Vagina (tissue), 2 donors: ENCODE measurements around the gene PDE7B. TPM values are rescaled to one million over a fixed set of nuclear protein-coding genes. Genes with fewer than 3 reads are reported as not detected.

Experiments used
- DNase-seq, 2 donors: peaks; one replicate each; pipeline ENCODE4 v3.0.0-alpha.2; 2017; ENCODE audit errors: extremely low spot score in 2 of 2
- H3K27ac ChIP-seq: fragments of 200-600 bp; sonication (generic); one replicate; pipeline ENCODE4 v1.5.1; 2019
- H3K27me3 ChIP-seq: fragments of 200-600 bp; sonication (generic); one replicate; pipeline ENCODE4 v1.5.1; 2019
- H3K36me3 ChIP-seq, 2 donors: fragments of 200-600 bp; sonication (generic); one replicate each; pipeline ENCODE4 v1.5.1; 2017 to 2019
- H3K4me1 ChIP-seq: fragments of 200-600 bp; sonication (generic); one replicate; pipeline ENCODE4 v1.5.1; 2019
- H3K4me3 ChIP-seq, 2 donors: fragments of 200-600 bp; sonication (generic); 1 replicate in 1 of 2; 2 replicates in 1 of 2; pipeline ENCODE4 v1.5.1; 2016 to 2019
- H3K9me3 ChIP-seq: fragments of 200-600 bp; sonication (generic); one replicate; pipeline ENCODE4 v1.5.1; 2019
- CTCF ChIP-seq, 3 experiments: fragments of 450-650 bp in 2 of 3; fragments of 200-600 bp in 1 of 3; sonication (generic) in 1 of 3; IDR thresholded peaks; one replicate each; pipeline ENCODE4 v1.5.1; 2017 to 2019; ENCODE audit warnings: antibody characterized with exemption in 3 of 3, mild to moderate bottlenecking in 2 of 3, moderate library complexity in 2 of 3
- POLR2A ChIP-seq, 2 donors: fragments of 450-650 bp; IDR thresholded peaks; one replicate each; pipeline ENCODE4 v1.6.1; 2017; ENCODE audit warnings: antibody characterized with exemption in 2 of 2, mild to moderate bottlenecking in 2 of 2, moderate library complexity in 2 of 2
- POLR2AphosphoS5 ChIP-seq, 2 donors: sonication (generic); formaldehyde crosslinking; IDR thresholded peaks; one replicate each; pipeline ENCODE4 v1.9.0; 2017; ENCODE audit warnings: antibody characterized with exemption in 2 of 2, mild to moderate bottlenecking in 2 of 2, low read depth in 1 of 2; ENCODE audit not compliant: insufficient read depth in 1 of 2
- intact Hi-C: fragments of 100-400 bp; cut with DNase I; formaldehyde crosslinking; loops from one replicate; pipeline ENCODE4 v1.15.1; 2023
- total RNA-seq: library from RNA; depleted of rRNA; stranded (reverse); fragments of >200 nt; gene quantifications from one replicate; pipeline ENCODE4 v1.2.3, GENCODE V29; 2016

Gene PDE7B
- total RNA-seq, 1 donor from 2014 or later = 6.9 TPM

DNA sequence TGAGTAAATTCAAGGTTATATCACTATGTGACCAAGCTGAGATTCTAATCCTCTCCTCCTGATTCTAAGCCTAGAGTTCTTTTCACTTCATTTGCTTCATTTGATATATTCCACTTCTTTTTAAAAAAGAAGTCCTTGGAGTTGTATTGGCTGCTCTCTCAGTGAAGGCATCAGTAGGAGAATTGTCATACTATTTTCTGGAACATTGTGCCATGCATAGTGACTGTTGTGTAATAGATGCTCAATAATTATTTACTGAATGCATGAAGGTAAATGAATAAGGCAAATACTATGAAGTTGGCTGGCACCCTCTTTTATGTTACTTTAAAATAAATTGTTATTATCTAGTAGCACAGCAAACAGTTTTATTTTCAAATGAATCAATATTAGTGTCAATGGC, 209.3 kb downstream of the PDE7B start:
- Histone ChIP-seq H3K4me1 (peaks cover 31% of the 10 kb centered on the region), H3K27ac (no peak overlapping the region), H3K9me3 (no peaks in the 10 kb centered on the region), H3K4me3 (no peak overlapping the region), H3K36me3 (no peaks in the 10 kb centered on the region), H3K27me3 (no peaks in the 10 kb centered on the region)
- intact Hi-C loops = no loop called here
- DNase-seq = no peak
- TF ChIP-seq CTCF (IDR thresholded peaks at IDR 0.05) = no peak
- TF ChIP-seq POLR2AphosphoS5 (IDR thresholded peaks at IDR 0.05; ENCODE audit: insufficient read depth in 1 of 2, low read depth in 1 of 2) = no peak
- no peak for TF ChIP-seq POLR2A (IDR thresholded peaks at IDR 0.05)

GRCh38 chr6:136061701-136062100, 210.2 kb downstream of the PDE7B start:
- no peaks in the 10 kb centered on the region for H3K27me3 ChIP-seq
- DNase-seq = no peak
- intact Hi-C loops = no loop called here
- H3K4me3 ChIP-seq = no peak overlapping the region
- H3K36me3 ChIP-seq = no peaks in the 10 kb centered on the region
- TF ChIP-seq POLR2A (IDR thresholded peaks at IDR 0.05) = no peak
- H3K27ac ChIP-seq = no peak overlapping the region
- peaks cover 31% of the 10 kb centered on the region for H3K4me1 ChIP-seq
- H3K9me3 ChIP-seq = no peaks in the 10 kb centered on the region

DNA sequence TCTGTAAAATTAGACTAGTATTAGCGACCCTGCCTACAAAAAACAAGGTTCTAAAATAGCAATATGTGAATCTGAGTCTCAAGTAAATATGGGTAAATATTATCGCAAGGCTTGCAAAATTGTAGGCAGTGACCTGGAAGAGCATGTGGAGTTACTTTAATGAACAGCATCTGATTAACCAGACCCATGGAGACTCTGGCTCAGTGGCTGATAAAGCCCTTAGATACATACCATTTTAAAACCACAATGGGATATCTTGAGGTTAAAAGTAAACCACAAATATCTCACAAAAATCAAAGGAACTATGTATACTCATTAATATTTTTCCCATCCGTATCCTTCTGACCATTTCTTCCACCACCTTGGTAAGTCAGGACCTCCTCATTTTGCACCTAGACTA, 211.6 kb downstream of the PDE7B start:
- intact Hi-C loops = no loop called here
- DNase-seq = no peak
- H3K27me3 ChIP-seq = no peaks in the 10 kb centered on the region
- no peaks in the 10 kb centered on the region for H3K9me3 ChIP-seq
- H3K4me1 ChIP-seq = peaks cover 31% of the 10 kb centered on the region
- no peak for TF ChIP-seq POLR2AphosphoS5 (IDR thresholded peaks at IDR 0.05; ENCODE audit: insufficient read depth in 1 of 2, low read depth in 1 of 2)
- no peak for TF ChIP-seq CTCF (IDR thresholded peaks at IDR 0.05)
- TF ChIP-seq POLR2A (IDR thresholded peaks at IDR 0.05) = no peak
- H3K36me3 ChIP-seq = no peaks in the 10 kb centered on the region
- H3K27ac ChIP-seq = no peak overlapping the region
- H3K4me3 ChIP-seq = no peak overlapping the region

DNA sequence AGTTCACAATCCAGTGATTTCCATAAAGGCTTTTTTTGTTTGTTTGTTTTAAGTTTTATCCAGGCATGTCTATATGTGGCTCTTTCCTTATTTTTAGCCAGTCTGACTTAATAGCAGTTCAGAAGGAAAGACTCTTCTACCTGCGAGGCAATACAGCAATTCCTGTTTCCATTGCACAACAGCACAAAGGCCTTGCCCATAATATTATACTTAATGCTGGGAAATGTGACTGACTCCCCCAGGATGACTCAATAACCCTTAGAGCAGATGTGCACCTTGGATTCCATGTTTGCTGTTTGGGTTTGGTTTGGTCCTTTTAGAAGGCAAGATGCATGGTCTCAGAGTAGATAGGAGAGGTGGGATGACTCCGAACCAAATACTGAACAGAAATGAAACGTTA, 214.5 kb downstream of the PDE7B start:
- TF ChIP-seq CTCF (IDR thresholded peaks at IDR 0.05) (no peak), POLR2A (IDR thresholded peaks at IDR 0.05) (no peak), POLR2AphosphoS5 (IDR thresholded peaks at IDR 0.05; ENCODE audit: insufficient read depth in 1 of 2, low read depth in 1 of 2) (no peak)
- H3K9me3 ChIP-seq = no peaks in the 10 kb centered on the region
- intact Hi-C loops = no loop called here

DNA sequence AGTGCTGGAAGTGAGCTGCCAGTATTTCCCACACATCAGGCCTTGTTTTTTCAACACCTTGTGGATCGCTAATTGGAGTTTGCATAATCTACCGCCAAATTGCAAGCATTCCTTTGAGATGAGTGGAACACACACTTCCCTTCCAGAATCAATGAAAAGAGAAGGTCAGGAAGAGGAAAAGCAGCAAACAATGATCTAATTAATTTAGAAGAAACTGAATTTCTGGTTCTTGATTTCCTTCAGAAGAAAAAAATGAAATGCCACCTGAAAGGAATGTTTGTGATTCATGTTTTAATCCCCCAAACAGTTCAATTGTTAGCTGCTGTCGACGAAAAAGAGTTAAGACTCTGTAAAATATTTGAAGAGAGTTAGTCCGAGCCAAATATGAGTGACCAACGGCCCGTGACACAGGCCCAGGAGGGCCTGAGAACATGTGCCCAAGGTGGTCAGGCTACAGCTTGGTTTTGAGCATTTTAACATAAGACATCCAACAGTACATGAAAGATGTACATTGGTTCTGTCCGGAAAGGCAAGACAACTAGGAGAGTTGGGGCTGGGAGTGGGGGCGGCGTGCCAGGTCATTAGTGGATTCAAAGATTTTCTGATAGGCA, 216.3 kb downstream of the PDE7B start:
- intact Hi-C loops = no loop called here
- Histone ChIP-seq H3K9me3 (no peaks in the 10 kb centered on the region), H3K27me3 (no peaks in the 10 kb centered on the region), H3K36me3 (no peaks in the 10 kb centered on the region), H3K27ac (no peak overlapping the region), H3K4me3 (no peak overlapping the region), H3K4me1 (no peaks in the 10 kb centered on the region)
- TF ChIP-seq POLR2AphosphoS5 (IDR thresholded peaks at IDR 0.05; ENCODE audit: insufficient read depth in 1 of 2, low read depth in 1 of 2) (peak in 1 of 2 donors; percentile 10), CTCF (IDR thresholded peaks at IDR 0.05) (no peak)
- DNase-seq = no peak

More for the DNA sequence above, 214.5 kb downstream of the PDE7B start:
- Histone ChIP-seq H3K4me3 (no peak overlapping the region), H3K27ac (no peak overlapping the region), H3K36me3 (no peaks in the 10 kb centered on the region), H3K27me3 (no peaks in the 10 kb centered on the region), H3K4me1 (peaks cover 3% of the 10 kb centered on the region)
- DNase-seq = no peak
